HG02870 (cell line): ENCODE data around the gene CMYA5.
"Not testable (repeated sequence)": the region's sequence is repeated elsewhere in the genome, so short reads cannot be mapped to it uniquely, and the experiment has no call there.

Experiments used
- ATAC-seq: cut with Tn5 transposase; IDR thresholded peaks from one replicate; pipeline ENCODE4 v1.9.1; 2021; ENCODE audit warnings: mild to moderate bottlenecking, moderate library complexity; ENCODE audit not compliant: unreplicated experiment

CMYA5 gene

GRCh38 chr5:79689541-79690466, at the start of gene CMYA5:
Gene CMYA5 (plus strand): TSS chr5:79689836. CDS start chr5:79689908, 72 bp downstream.
- ATAC-seq = no peak

GRCh38 chr5:79640571-79641055, 49.0 kb upstream of the CMYA5 start:
- ATAC-seq = no peak

- ATAC-seq = no peak
Measured at GRCh38 chr5:79641414-79641813, 48.2 kb upstream of the CMYA5 start.

GRCh38 chr5:79642210-79642609, 47.4 kb upstream of the CMYA5 start:
- no peak for ATAC-seq

- ATAC-seq = no peak
Measured at GRCh38 chr5:79653843-79654242, 35.8 kb upstream of the CMYA5 start.

- ATAC-seq = no peak
Measured at GRCh38 chr5:79663212-79663611, 26.4 kb upstream of the CMYA5 start.

GRCh38 chr5:79666758-79667157, 22.9 kb upstream of the CMYA5 start:
- ATAC-seq = no peak

- ATAC-seq = no peak
Measured at GRCh38 chr5:79672392-79672791, 17.2 kb upstream of the CMYA5 start.

GRCh38 chr5:79676354-79676753, 13.3 kb upstream of the CMYA5 start:
- ATAC-seq = not testable (repeated sequence)

- not testable (repeated sequence) for ATAC-seq
Measured at GRCh38 chr5:79682102-79682501, 7.5 kb upstream of the CMYA5 start.

- ATAC-seq = no peak
Measured at GRCh38 chr5:79684782-79685181, 4.9 kb upstream of the CMYA5 start.

GRCh38 chr5:79685627-79686026, 4.0 kb upstream of the CMYA5 start:
- ATAC-seq = no peak

GRCh38 chr5:79686799-79687198, 2.8 kb upstream of the CMYA5 start:
- no peak for ATAC-seq

GRCh38 chr5:79687889-79688288, 1.7 kb upstream of the CMYA5 start:
- no peak for ATAC-seq

GRCh38 chr5:79691007-79691406, 1.4 kb downstream of the CMYA5 start:
- no peak for ATAC-seq

- no peak for ATAC-seq
Measured at GRCh38 chr5:79692596-79692995, 3.0 kb downstream of the CMYA5 start.

- no peak for ATAC-seq
Measured at GRCh38 chr5:79694183-79694582, 4.5 kb downstream of the CMYA5 start.

GRCh38 chr5:79694652-79695051, 5.0 kb downstream of the CMYA5 start:
- ATAC-seq = no peak

- ATAC-seq = no peak
Measured at GRCh38 chr5:79695526-79695925, 5.9 kb downstream of the CMYA5 start.

- ATAC-seq = no peak
Measured at GRCh38 chr5:79697222-79698170, 7.9 kb downstream of the CMYA5 start.

GRCh38 chr5:79699763-79700400, 10.2 kb downstream of the CMYA5 start:
- ATAC-seq = peak; percentile 71
